Activated CD8-positive, alpha-beta memory T cell treated with anti-CD3 and anti-CD28 coated beads for 48 hours (primary cell): Measurements from ENCODE around the gene HBE1.

Source experiments
- DNase-seq, 3 experiments: peaks; one replicate each; pipeline ENCODE4 v3.0.0-alpha.2; 2020; ENCODE audit warnings: low read depth in 2 of 3, low spot score in 2 of 3

Gene HBE1

GRCh38 chr11:5234381-5234834, 35.3 kb downstream of the HBE1 start, which contains the start of gene HBD:
HBD (minus strand) TSS chr11:5234483; CDS start chr11:5234433, 50 bp downstream.
- DNase-seq, result no peak

DNA sequence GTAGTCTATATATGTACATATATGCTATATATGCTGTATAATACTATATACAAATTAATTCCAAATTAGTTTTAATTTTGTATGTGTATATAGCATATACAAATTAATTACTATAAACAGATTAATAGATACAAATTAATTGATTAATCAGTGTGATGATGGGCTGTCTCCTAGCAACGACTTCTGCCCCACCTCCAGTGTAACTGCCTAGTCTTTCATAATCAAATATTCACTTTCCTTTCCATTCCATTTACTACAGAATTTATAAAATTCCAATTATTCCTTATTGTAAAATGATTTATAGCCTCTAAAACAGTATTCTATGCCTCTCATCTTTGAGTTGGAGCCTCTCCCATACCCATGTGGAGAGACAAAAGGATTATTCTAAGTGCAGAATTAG, 36.4 kb downstream of the HBE1 start:
- DNase-seq, result no peak

- no peak for DNase-seq
Observed at GRCh38 chr11:5232821-5233220, 36.9 kb downstream of the HBE1 start.

GRCh38 chr11:5232176-5232575, 37.6 kb downstream of the HBE1 start:
- no peak for DNase-seq

DNA sequence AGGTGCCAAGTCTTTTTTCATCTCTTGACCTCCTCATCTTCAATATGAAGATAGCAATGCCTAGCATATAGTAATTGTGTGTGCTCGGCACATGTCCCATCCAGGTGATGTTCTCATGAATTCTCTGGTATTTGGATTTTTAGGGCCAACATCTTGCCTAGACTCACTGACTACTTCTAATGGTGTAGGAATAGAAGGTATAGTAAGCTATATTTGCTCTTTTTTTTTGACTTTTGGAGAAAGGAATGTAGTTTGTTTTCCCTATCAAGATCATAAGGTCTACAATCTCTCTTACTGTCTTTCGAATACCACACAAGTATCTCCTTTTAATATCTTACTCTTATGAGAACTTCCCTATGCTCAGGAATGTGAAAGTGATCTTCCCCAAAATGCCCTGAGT, 38.6 kb downstream of the HBE1 start:
- DNase-seq, result no peak

DNA sequence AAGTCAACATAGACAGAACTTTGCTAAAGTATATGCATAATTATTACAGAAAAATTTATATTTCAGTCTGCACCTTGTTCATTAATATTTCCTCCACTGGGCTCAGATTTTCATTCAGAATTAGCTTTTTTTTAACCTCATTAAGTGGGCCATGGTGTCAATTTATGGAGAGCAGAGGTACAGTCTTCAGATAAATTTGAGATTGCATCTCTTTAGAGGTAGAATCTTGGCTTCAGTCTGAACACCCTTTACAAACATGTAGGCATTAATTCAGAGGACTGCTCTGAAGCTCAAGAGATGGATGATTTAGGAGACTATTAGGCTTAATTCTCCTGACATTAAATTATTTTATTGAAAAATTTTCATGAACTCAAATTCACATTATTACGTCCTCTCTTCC, 39.5 kb downstream of the HBE1 start:
- DNase-seq, result no peak

- DNase-seq, result no peak
Observed at GRCh38 chr11:5229796-5230195, 39.9 kb downstream of the HBE1 start.

- DNase-seq, result no peak
Observed at GRCh38 chr11:5229356-5229755, 40.4 kb downstream of the HBE1 start.

DNA sequence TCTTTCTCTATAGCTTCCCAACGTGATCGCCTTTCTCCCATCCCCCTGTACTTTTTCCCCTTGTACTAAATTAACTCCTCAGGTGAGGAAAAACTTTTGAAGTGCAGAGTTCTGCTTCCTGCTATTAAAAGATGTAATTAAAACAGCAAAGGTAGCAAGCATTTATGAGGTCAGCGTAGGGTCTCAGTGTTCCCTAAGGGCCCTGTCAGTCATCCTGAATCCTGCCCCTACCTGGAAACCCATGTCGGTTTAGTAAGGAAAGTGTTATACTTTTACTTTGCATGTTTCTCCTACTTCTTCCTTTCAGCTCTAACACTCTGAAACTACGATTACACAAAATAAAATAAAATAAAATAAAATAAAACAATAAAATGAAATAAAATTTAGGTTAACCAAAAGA, 41.6 kb downstream of the HBE1 start:
- no peak for DNase-seq

DNA sequence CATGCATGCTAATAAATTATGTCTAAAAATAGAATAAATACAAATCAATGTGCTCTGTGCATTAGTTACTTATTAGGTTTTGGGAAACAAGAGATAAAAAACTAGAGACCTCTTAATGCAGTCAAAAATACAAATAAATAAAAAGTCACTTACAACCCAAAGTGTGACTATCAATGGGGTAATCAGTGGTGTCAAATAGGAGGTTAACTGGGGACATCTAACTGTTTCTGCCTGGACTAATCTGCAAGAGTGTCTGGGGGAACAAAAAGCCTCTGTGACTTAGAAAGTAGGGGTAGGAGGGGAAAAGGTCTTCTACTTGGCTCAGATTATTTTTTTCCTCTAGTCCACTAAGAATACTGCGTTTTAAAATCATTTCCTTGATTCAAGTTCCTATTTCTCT, 42.1 kb downstream of the HBE1 start:
- DNase-seq, result no peak

DNA sequence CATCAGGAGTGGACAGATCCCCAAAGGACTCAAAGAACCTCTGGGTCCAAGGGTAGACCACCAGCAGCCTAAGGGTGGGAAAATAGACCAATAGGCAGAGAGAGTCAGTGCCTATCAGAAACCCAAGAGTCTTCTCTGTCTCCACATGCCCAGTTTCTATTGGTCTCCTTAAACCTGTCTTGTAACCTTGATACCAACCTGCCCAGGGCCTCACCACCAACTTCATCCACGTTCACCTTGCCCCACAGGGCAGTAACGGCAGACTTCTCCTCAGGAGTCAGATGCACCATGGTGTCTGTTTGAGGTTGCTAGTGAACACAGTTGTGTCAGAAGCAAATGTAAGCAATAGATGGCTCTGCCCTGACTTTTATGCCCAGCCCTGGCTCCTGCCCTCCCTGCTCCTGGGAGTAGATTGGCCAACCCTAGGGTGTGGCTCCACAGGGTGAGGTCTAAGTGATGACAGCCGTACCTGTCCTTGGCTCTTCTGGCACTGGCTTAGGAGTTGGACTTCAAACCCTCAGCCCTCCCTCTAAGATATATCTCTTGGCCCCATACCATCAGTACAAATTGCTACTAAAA, 42.9 kb downstream of the HBE1 start, which contains the start of gene HBB:
TSS of gene HBB (minus strand) at position 340 of the 579 bp plus-strand sequence. CDS start at position 290, 50 bp downstream.
- no peak for DNase-seq

DNA sequence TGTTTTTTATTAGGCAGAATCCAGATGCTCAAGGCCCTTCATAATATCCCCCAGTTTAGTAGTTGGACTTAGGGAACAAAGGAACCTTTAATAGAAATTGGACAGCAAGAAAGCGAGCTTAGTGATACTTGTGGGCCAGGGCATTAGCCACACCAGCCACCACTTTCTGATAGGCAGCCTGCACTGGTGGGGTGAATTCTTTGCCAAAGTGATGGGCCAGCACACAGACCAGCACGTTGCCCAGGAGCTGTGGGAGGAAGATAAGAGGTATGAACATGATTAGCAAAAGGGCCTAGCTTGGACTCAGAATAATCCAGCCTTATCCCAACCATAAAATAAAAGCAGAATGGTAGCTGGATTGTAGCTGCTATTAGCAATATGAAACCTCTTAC, 44.3 kb downstream of the HBE1 start:
- DNase-seq, result no peak

DNA sequence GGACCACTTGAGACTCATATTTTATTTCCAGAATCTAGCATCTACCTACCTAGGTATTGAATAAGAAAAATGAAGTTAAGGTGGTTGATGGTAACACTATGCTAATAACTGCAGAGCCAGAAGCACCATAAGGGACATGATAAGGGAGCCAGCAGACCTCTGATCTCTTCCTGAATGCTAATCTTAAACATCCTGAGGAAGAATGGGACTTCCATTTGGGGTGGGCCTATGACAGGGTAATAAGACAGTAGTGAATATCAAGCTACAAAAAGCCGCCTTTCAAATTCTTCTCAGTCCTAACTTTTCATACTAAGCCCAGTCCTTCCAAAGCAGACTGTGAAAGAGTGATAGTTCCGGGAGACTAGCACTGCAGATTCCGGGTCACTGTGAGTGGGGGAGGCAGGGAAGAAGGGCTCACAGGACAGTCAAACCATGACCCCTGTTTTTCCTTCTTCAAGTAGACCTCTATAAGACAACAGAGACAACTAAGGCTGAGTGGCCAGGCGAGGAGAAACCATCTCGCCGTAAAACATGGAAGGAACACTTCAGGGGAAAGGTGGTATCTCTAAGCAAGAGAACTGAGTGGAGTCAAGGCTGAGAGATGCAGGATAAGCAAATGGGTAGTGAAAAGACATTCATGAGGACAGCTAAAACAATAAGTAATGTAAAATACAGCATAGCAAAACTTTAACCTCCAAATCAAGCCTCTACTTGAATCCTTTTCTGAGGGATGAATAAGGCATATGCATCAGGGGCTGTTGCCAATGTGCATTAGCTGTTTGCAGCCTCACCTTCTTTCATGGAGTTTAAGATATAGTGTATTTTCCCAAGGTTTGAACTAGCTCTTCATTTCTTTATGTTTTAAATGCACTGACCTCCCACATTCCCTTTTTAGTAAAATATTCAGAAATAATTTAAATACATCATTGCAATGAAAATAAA, 44.9 kb downstream of the HBE1 start:
- no peak for DNase-seq

- DNase-seq, result no peak
Observed at GRCh38 chr11:5223686-5224085, 46.1 kb downstream of the HBE1 start.

GRCh38 chr11:5223146-5223545, 46.6 kb downstream of the HBE1 start:
- no peak for DNase-seq
